NCI-H524 treated with DMSO at 0.1 percent for 48 hours (cell line): ENCODE results near the gene AGR2.
"Not testable (repeated sequence)": the region's sequence is repeated elsewhere in the genome, so short reads cannot be mapped to it uniquely, and the experiment has no call there.

Source experiments
- DNase-seq: peaks from one replicate; lab custom pipeline; 2025; lab: John Stamatoyannopoulos, UW

Gene AGR2

GRCh38 chr7:16804674-16805439 is at the start of gene AGR2:
AGR2 (minus strand) TSS chr7:16804999; CDS start chr7:16801796, 3,203 bp downstream.
- DNase-seq = no peak

DNA sequence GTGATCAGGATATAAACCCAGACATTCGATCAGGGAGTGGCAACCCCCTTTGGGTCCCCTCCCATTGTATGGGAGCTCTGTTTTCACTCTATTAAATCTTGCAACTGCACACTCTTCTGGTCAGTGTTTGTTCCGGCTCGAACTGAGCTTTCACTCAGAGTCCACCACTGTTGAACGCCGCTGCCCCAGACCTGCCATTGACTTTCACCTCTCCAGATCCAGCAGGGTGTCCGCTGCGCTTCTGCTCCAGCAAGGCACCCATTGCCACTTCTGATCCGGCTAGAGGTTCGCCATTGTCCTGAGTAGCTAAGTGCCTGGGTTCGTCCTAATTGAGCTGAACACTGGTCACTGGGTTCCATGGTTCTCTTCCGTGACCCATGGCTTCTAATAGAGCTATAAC is 48.4 kb upstream of the AGR2 start:
- not testable (repeated sequence) for DNase-seq

DNA sequence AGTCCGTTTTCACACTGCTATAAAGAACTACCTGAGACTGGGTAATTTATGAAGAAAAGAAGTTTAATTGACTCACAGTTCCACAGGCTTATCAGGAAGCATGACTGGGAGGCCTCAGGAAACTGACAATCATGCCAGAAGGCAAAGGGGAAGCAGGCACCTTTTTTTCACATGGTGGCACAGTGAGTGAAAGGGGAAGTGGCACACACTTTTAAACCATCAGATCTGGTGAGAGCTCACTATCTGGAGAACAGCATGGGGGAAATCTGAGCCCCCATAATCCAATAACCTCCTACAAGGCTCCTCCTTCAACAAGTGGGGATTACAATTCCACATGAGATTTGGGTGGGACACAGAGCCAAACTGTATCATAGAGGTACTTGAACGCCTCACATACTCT is 47.0 kb upstream of the AGR2 start:
- DNase-seq = peak; percentile 31

GRCh38 chr7:16850614-16851466 is 46.0 kb upstream of the AGR2 start:
- no peak for DNase-seq

DNA sequence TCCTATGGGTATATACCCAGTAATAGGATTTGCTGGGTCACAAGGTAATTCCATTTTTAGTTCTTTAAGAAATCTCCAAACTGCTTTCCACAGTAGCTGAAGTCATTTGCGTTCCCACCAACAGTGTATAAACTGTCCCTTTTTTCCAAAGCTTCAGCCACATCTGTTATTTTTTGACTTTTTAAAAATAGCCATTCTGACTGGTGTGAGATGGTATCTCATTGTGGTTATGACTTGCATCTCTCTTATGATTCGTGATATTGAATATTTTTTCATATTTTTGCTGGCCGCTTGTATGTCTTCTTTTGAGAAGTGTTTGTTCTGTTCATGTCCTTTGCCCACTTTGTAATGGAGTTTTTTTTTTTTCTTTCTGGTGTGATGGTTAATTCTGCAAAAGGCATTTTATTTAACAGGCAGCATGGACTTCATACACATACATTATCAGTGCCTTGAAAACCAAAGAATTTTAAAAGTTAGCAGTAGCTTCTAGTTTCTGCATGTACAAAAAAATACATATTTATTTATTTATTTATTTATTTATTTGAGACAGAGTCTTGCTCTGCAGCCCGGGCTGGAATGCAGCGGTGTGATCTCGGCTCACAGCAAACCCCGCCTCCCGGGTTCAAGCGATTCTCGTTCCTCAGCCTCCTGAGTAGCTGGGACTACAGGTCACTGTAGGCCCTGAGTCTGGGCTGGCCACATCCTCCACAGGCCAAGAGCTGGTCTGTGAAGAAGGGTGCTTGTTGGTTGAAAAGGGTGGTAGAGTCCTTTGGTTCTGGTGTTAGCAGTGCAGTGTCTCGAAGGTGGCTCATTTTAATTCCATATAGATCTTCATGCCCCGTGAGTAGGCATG is 44.7 kb upstream of the AGR2 start:
- DNase-seq = no peak

DNA sequence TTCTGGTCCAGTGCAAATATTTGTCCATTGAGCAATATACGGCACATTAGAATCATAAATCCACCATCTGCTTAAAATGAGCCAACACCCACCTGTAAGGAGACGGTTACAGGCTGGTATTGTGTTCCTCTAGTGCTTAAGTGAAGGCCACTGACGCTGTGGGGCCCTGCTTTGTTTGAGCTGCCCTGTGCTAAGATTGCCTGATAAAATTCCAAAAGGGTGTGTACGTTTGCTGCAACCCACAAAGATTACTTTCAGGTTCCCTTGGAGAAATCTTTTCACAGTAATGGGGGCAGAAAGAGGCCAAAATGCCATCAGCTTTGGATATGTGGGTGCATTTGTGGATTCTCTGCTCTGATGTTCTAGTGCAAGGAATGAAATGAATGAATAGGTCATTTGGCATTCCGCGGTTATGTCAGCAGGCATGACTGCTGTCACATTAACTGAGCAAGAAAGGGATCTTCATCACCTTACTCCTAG is 42.6 kb upstream of the AGR2 start:
- DNase-seq = no peak

DNA sequence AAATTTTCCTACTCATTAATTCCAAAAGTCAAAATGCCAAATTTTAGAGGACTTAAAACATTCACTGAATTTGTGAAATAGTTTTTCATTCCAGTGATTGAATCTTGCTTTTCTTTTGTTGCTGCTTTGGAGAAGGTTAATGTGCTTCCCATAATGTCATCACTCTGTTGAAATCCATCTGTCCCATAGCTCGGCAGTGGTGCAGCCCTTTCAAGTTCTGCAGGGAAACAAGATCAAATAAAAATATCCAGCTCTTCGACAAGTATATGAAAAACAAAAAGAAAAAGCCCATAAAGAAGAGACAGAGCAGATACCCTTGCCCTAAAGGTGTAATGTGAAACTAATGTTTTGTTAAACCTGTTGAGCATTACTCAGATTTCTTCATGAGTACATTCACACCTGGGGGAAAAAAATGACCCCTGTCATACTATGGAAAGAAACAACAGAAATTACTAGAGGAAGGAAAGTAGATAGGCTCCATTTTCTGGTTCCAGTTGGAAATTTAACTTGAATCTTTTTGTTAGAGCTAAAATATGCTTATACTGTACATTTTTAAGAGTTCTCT is 41.9 kb upstream of the AGR2 start:
- no peak for DNase-seq

DNA sequence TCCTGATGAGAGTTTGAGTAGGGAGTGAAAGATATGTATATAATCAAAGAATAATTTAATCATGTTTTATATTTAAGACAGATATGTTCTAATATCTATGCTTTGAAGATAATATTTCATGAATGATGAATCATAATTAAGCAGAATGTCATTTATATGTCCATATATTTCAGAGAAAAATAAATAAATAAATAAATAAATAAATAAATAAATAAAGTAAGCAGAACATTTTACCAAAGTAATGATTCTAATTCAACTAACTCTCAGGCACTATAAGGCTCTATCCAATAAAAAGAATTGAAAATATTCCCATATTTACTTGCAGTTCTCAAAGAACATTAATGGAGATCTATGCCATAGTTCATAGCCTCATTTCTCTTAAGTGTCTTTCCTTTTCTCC is 40.9 kb upstream of the AGR2 start:
- DNase-seq = no peak

DNA sequence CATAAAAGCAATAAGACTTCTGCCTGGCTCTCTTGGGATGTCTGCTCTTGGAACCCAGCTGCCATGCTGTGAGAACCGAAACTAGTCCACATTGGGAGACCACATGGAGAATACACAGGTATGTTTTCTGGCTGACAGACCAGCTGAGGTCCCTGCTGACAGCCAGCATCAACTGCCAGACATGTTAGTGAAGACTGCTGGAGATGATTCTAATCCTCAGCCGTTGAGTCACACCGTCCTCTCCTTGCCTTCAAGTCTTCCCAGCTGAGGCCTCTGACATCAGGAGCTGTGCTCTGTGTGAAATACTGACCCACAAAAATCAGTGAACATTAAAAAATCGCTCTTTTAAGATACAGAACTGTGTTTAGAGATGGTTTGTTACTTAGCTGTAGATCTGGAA is 36.9 kb upstream of the AGR2 start:
- DNase-seq = no peak

DNA sequence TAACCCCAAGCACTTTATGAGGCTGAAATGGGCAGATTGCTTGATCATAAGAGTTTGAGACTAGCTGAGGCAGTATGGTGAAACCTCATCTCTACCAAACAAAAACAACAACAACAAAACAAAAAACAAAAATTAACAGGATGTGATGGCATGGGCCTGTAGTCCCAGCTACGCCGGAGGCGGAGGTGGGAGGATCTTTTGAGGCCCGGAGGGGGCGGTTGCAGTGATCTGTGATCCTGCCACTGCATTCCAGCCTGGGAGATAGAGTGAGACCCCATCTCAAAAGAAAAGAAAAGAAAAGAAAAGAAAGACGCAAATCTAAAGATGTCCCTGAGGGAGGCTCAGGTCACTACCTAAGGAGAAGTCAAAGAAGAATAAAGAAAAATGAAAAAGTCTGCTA is 35.3 kb upstream of the AGR2 start:
- DNase-seq = no peak

- no peak for DNase-seq
Measured at GRCh38 chr7:16839646-16840045, 34.8 kb upstream of the AGR2 start.

GRCh38 chr7:16838891-16839290 is 34.1 kb upstream of the AGR2 start:
- DNase-seq = no peak

GRCh38 chr7:16838386-16838785 is 33.6 kb upstream of the AGR2 start:
- no peak for DNase-seq

DNA sequence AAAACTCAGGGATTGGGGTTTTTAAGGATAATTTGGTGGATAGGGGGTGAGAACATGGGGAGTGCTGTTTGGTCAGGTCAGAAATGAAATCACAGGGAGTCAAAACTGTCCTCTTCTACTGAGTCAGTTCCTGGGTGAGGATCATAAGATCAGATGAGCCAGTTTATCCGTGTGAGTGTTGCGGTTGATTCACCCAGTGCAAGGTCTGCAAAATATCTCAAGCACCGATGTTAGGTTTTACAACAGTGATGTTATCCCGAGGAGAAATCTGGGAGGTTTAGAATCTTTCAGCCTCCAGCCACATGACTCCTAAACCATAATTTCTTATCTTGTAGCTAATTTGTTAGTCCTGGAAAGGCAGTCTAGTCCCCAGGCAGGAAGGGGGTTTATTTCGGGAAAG is 31.7 kb upstream of the AGR2 start:
- no peak for DNase-seq

DNA sequence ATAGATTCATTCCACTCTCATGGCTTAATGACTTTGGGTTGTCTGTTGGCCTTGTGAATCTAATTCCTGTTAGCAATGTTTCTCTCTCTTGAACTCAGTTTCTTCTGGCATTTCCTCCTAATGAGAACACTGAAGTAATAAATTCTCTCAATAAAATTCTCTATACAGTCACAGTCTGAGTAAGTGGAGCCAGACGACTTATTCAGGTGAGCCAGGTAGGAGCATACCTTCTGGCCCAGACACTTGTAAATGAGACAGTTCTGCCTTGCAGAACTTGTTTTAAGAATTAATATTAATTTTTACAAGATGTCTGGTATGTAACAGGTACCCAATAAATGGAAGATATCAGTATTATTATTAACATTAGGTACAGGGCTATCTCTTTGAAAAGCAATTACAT is 28.6 kb upstream of the AGR2 start:
- no peak for DNase-seq

GRCh38 chr7:16826060-16826459 is 21.3 kb upstream of the AGR2 start:
- DNase-seq = no peak

DNA sequence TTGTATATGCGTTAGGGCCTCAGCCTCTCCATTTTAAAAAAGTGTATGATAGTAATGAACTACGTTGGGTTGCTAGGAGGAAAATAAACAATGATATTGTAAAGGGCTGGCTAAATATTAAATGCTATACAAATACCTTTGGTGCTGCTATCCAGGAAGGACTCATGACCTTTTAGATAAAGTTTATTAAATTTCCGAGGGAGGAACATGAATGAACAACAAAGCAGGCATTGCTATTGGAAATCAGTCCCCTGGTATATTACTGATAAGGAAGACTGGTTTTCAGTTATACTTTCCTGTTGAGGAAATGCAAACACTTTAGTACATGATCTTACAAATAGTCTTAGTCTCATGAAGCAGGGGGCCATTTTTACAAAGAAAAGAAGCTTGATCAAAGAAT is 17.2 kb upstream of the AGR2 start:
- no peak for DNase-seq

DNA sequence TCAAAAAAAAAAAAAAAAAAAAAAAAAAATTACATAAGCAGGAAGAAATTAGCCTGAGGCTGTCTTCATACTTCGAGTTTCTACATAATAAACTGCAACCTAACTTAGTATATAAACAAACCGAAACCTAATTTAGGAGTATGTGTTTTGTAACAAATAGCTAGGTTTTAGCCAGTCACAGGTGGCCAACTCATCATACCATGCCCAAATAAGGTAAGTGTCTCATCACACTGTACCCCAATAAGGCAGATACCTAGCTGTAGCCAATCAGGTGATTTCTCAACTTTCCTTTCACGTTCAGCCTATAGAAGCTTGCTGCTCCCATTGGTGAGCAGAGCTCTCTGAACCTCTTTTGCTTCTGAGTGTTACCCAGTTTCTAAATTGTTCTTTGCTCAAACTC is 13.9 kb upstream of the AGR2 start:
- DNase-seq = no peak

GRCh38 chr7:16817536-16817935 is 12.7 kb upstream of the AGR2 start:
- DNase-seq = no peak

DNA sequence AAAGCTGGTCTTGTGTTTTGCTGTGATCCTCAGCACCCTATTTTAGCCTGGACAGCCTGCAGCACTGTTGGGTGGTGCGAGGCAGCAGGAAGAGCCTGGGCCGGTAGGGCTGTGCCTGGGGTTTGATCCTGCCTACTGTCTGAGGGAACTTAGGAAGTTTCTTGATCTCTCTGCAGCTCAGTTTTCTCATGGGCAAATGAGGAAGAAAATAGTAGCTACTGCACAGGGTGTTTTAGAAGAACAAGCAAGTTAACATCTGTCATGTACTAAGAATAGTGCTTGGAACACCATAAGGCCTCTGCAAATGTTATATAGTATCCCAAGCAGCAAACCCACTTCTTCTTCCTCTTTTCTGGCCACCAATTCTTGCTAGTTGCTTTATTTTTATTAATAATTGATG is 12.0 kb upstream of the AGR2 start:
- DNase-seq = no peak

- no peak for DNase-seq
Measured at GRCh38 chr7:16815001-16815400, 10.2 kb upstream of the AGR2 start.

DNA sequence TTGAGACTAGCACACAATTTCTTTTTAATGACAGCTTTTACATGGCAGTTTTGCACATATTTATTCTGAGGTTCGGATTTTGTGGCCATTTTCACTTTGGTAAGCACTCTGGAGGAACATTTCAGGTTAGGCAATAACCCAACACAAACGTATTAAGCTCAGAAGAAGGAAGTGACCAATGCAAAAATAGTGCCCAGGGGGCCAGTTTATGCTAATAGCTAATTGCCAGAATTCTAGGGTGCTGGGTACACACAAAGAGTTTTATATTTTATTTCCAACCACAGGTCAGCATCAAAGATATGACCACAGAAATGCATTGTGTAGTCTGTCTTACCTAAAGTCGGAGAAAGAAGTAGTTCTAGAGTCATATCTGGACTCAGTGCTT is 8.4 kb upstream of the AGR2 start:
- no peak for DNase-seq
